HepG2 (cell line): ENCODE results near the gene HYPK. TPM values are rescaled to one million over a fixed set of nuclear protein-coding genes. Genes with fewer than 3 reads are reported as not detected.

Experiments
- ASH2L ChIP-seq: fragments of 300-600, 200-600 bp; sonication (generic); IDR thresholded peaks from 2 replicates; pipeline ENCODE4 v1.7.0; 2017; ENCODE audit warnings: low read depth, mild to moderate bottlenecking, moderate library complexity, mixed read lengths, low read length; ENCODE audit not compliant: insufficient read length
- BCL6 ChIP-seq: IDR thresholded peaks from 2 replicates; pipeline ENCODE4 v1.6.1; 2016; ENCODE audit warnings: missing genetic modification reagents, missing compliant biosample characterization
- DRAP1 ChIP-seq: IDR thresholded peaks from 2 replicates; pipeline ENCODE4 v1.6.1; 2016; ENCODE audit warnings: missing genetic modification reagents, missing compliant biosample characterization
- ETS1 ChIP-seq: sonication (generic); formaldehyde crosslinking; IDR thresholded peaks from 2 replicates; pipeline ENCODE4 v1.4.0; 2020; ENCODE audit warnings: missing genetic modification reagents
- FOXK1 ChIP-seq: sonication (generic); formaldehyde crosslinking; IDR thresholded peaks from 2 replicates; pipeline ENCODE4 v1.4.0; 2020; ENCODE audit warnings: low read depth, missing genetic modification reagents, borderline replicate concordance
- FOXO4 ChIP-seq: sonication (generic); formaldehyde crosslinking; conservative IDR thresholded peaks from 2 replicates; pipeline ENCODE4 v1.8.1; 2023; ENCODE audit warnings: missing genetic modification reagents
- HDAC1 ChIP-seq: sonication (generic); formaldehyde crosslinking; IDR thresholded peaks from 2 replicates; pipeline ENCODE4 v1.5.1; 2020; ENCODE audit warnings: mild to moderate bottlenecking, missing genetic modification reagents
- HIVEP1 ChIP-seq: sonication (generic); formaldehyde crosslinking; IDR thresholded peaks from 2 replicates; pipeline ENCODE4 v1.4.0; 2020; ENCODE audit warnings: mild to moderate bottlenecking, missing genetic modification reagents
- KAT7 ChIP-seq: IDR thresholded peaks from 2 replicates; pipeline ENCODE4 v1.6.1; 2018; ENCODE audit warnings: borderline replicate concordance, missing compliant biosample characterization
- POLR2A ChIP-seq, 2 experiments: IDR thresholded peaks; 2 replicates each; pipeline ENCODE4 v1.6.1; 2011; ENCODE audit warnings: low read depth in 2 of 2, low read length in 2 of 2, mild to moderate bottlenecking in 1 of 2, moderate library complexity in 1 of 2; ENCODE audit not compliant: insufficient read depth in 1 of 2
- RXRB ChIP-seq: IDR thresholded peaks from 2 replicates; pipeline ENCODE4 v1.6.1; 2016; ENCODE audit warnings: borderline replicate concordance, missing genetic modification reagents, missing compliant biosample characterization
- SIN3A ChIP-seq: IDR thresholded peaks from 2 replicates; pipeline ENCODE4 v1.6.1; 2011; ENCODE audit warnings: low read depth, mild to moderate bottlenecking, control low read depth, low read length, borderline replicate concordance
- TFDP1 ChIP-seq: IDR thresholded peaks from 2 replicates; pipeline ENCODE4 v1.6.1; 2016; ENCODE audit warnings: missing compliant biosample characterization, missing genetic modification reagents, borderline replicate concordance
- TMF1 ChIP-seq: sonication (generic); formaldehyde crosslinking; IDR thresholded peaks from 2 replicates; pipeline ENCODE4 v1.8.1; 2022; ENCODE audit warnings: low read depth, missing genetic modification reagents
- YEATS4 ChIP-seq: sonication (generic); formaldehyde crosslinking; IDR thresholded peaks from 2 replicates; pipeline ENCODE4 v1.4.0; 2020; ENCODE audit warnings: missing genetic modification reagents, borderline replicate concordance
- ZBTB44 ChIP-seq: sonication (generic); formaldehyde crosslinking; IDR thresholded peaks from 2 replicates; pipeline ENCODE4 v1.4.0; 2020; ENCODE audit warnings: missing genetic modification reagents
- ZNF362 ChIP-seq: sonication (generic); formaldehyde crosslinking; IDR thresholded peaks from 2 replicates; pipeline ENCODE4 v1.4.0; 2020; ENCODE audit warnings: missing genetic modification reagents, mild to moderate bottlenecking, borderline replicate concordance
- ZNF431 ChIP-seq: sonication (generic); formaldehyde crosslinking; IDR thresholded peaks from 2 replicates; pipeline ENCODE4 v1.9.0; 2022; ENCODE audit warnings: missing genetic modification reagents, low read depth, mild to moderate bottlenecking, borderline replicate concordance
- ZNF562 ChIP-seq: sonication (generic); formaldehyde crosslinking; IDR thresholded peaks from 2 replicates; pipeline ENCODE4 v1.8.0; 2022; ENCODE audit warnings: missing genetic modification reagents, borderline replicate concordance
- ZNF563 ChIP-seq: sonication (generic); formaldehyde crosslinking; IDR thresholded peaks from 2 replicates; pipeline ENCODE4 v1.8.0; 2022; ENCODE audit warnings: mild to moderate bottlenecking, moderate library complexity, missing genetic modification reagents
- ZNF781 ChIP-seq: sonication (generic); formaldehyde crosslinking; IDR thresholded peaks from 2 replicates; pipeline ENCODE4 v1.5.1; 2020; ENCODE audit warnings: borderline replicate concordance, mild to moderate bottlenecking, missing genetic modification reagents; ENCODE audit errors: not compliant biosample characterization
- polyA plus RNA-seq, 8 experiments: library from polyadenylated mRNA; depleted of rRNA in 3 of 8; stranded (reverse) in 7 of 8; unstranded in 1 of 8; fragments of >200 nt; fragmentation: Illumina TruSeq in 4 of 8; extraction: Trizol in 4 of 8; gene quantifications; 2 replicates each; pipeline versions ENCODE4 v1.2.1 to v1.2.3, GENCODE V29; 2011 to 2016; ENCODE audit warnings: low read depth in 4 of 8, missing spikeins in 1 of 8, mixed read lengths in 1 of 8; ENCODE audit not compliant: insufficient read depth in 1 of 8
- total RNA-seq, 5 experiments: library from RNA; depleted of rRNA; stranded (reverse); fragments of >200 nt; fragmentation: Illumina TruSeq; extraction: Trizol; gene quantifications; 2 replicates each; pipeline ENCODE4 v1.2.3, GENCODE V29; 2016; ENCODE audit warnings: low read depth in 1 of 5

Gene HYPK
- total and polyA plus RNA-seq, 2 of the 13 experiments (the other 11 are each of a cell fraction or from before 2014, with no cell fraction given) = 13.5 to 16.5 TPM

- TF ChIP-seq DRAP1 (CRISPR knock-in tag) = peak; percentile 65; the same call in 1 of the 2 replicates
- TF ChIP-seq KAT7 = 0 out of 2 replicates have a peak, but pooled peaks have one; percentile 48
- no peak for TF ChIP-seq ZNF562 (CRISPR knock-in tag)
- TF ChIP-seq RXRB (CRISPR knock-in tag) = peak; percentile 45; the same call in 1 of the 2 replicates
- peak; percentile 62; the same call in 1 of the 2 replicates for TF ChIP-seq TMF1 (CRISPR knock-in tag)
- TF ChIP-seq ZNF781 (CRISPR knock-in tag) = peak; percentile 94
- no peak for TF ChIP-seq ZNF362 (CRISPR knock-in tag)
- no peak for TF ChIP-seq ZBTB44 (CRISPR knock-in tag)
- peak; percentile 82 for TF ChIP-seq HDAC1 (CRISPR knock-in tag)
- TF ChIP-seq ASH2L = peak; percentile 97
- TF ChIP-seq ZNF431 (CRISPR knock-in tag) = 0 out of 2 replicates have a peak, but pooled peaks have one; percentile 61
- peak; percentile 76 for TF ChIP-seq FOXK1 (CRISPR knock-in tag)
- TF ChIP-seq POLR2A (IDR thresholded peaks at IDR 0.05; ENCODE audit: insufficient read depth in 1 of 2, low read depth in 2 of 2, low read length in 2 of 2) = peak; percentile 93 to 94
- peak; percentile 71 for TF ChIP-seq HIVEP1 (CRISPR knock-in tag)
- TF ChIP-seq ZNF563 (CRISPR knock-in tag) = peak; percentile 68; the same call in 1 of the 2 replicates
- TF ChIP-seq SIN3A = peak; percentile 94
- TF ChIP-seq FOXO4 = 0 out of 2 replicates have a peak, but pooled peaks have one; percentile 65
- TF ChIP-seq YEATS4 (CRISPR knock-in tag) = peak; percentile 67
- TF ChIP-seq TFDP1 = peak; percentile 99
- no peak for TF ChIP-seq BCL6 (CRISPR knock-in tag)
- TF ChIP-seq ETS1 (CRISPR knock-in tag) = no peak; the same call in 1 of the 2 replicates
Measured at GRCh38 chr15:43824302-43825246, 24.2 kb downstream of the HYPK start, which contains the start of gene MFAP1 (continued).
